HG03159 (cell line): ENCODE measurements around the gene EPHA2.

Experiments used
- ATAC-seq: cut with Tn5 transposase; IDR thresholded peaks from one replicate; pipeline ENCODE4 v1.9.1; 2021; ENCODE audit warnings: mild to moderate bottlenecking, moderate library complexity; ENCODE audit not compliant: unreplicated experiment

The EPHA2 gene

GRCh38 chr1:16076865-16077238 is 79.0 kb downstream of the EPHA2 start:
- ATAC-seq: no peak

- ATAC-seq: no peak
These were observed 79.6 kb downstream of the EPHA2 start for GRCh38 chr1:16076031-16076864.

- no peak for ATAC-seq
These were observed 80.4 kb downstream of the EPHA2 start for GRCh38 chr1:16075337-16076030.
